Measurements from ENCODE around the gene RBM5.
"Not testable (repeated sequence)": the region's sequence is repeated elsewhere in the genome, so short reads cannot be mapped to it uniquely, and the experiment has no call there.

The RBM5 gene

GRCh38 chr3:50068134-50068533 lies 20.6 kb upstream of the RBM5 start:
- H3K9me3 ChIP-seq (ENCODE audit: severe bottlenecking), result no peaks in the 10 kb centered on the region
- H3K4me3 ChIP-seq (ENCODE audit: severe bottlenecking), result no peak overlapping the region
- no peak for DNase-seq (ENCODE audit: low spot score)
- peak; percentile 12; the same call in 1 of the 3 replicates for ATAC-seq (ENCODE audit: low read depth)
- H3K4me1 ChIP-seq (ENCODE audit: insufficient read depth, poor library complexity, severe bottlenecking), result no peaks in the 10 kb centered on the region
- TF ChIP-seq, protein P1, sequence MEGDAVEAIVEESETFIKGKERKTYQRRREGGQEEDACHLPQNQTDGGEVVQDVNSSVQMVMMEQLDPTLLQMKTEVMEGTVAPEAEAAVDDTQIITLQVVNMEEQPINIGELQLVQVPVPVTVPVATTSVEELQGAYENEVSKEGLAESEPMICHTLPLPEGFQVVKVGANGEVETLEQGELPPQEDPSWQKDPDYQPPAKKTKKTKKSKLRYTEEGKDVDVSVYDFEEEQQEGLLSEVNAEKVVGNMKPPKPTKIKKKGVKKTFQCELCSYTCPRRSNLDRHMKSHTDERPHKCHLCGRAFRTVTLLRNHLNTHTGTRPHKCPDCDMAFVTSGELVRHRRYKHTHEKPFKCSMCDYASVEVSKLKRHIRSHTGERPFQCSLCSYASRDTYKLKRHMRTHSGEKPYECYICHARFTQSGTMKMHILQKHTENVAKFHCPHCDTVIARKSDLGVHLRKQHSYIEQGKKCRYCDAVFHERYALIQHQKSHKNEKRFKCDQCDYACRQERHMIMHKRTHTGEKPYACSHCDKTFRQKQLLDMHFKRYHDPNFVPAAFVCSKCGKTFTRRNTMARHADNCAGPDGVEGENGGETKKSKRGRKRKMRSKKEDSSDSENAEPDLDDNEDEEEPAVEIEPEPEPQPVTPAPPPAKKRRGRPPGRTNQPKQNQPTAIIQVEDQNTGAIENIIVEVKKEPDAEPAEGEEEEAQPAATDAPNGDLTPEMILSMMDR (IDR thresholded peaks at IDR 0.05; ENCODE audit: poor library complexity, severe bottlenecking), result no peak
- peaks cover 88% of the 10 kb centered on the region for H3K36me3 ChIP-seq (ENCODE audit: low read depth)
- no peaks in the 10 kb centered on the region for H3K27me3 ChIP-seq (ENCODE audit: insufficient read depth, poor library complexity, severe bottlenecking)
- no peak overlapping the region for H3K27ac ChIP-seq (ENCODE audit: poor library complexity, severe bottlenecking)

DNA sequence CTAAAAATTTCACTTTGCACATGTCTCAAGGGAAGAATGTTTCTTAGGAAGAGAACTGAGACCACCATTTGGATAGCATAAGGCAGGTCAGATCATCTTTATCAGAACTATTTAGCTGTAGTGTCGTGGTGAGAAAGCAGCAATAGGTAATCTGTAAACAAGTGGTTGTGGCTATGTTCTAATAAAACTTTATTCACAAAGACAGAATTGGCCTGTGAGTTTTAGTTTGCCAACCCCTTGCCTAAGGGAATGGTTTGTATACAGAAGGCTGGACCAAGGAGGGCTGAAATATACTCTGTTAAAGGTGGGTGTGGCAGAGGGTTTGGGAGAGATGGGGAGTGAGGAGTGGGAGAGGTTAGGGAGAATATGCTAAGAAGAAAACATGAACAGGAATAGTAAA lies 10.6 kb upstream of the RBM5 start:
- Histone ChIP-seq H3K4me1 (ENCODE audit: insufficient read depth, poor library complexity, severe bottlenecking) (no peaks in the 10 kb centered on the region), H3K27me3 (ENCODE audit: insufficient read depth, poor library complexity, severe bottlenecking) (no peaks in the 10 kb centered on the region), H3K4me3 (ENCODE audit: severe bottlenecking) (no peak overlapping the region), H3K27ac (ENCODE audit: poor library complexity, severe bottlenecking) (no peak overlapping the region), H3K9me3 (ENCODE audit: severe bottlenecking) (no peaks in the 10 kb centered on the region), H3K36me3 (ENCODE audit: low read depth) (peaks cover 26% of the 10 kb centered on the region)
- DNase-seq (ENCODE audit: low spot score), result no peak
- TF ChIP-seq, protein P1 (IDR thresholded peaks at IDR 0.05; ENCODE audit: poor library complexity, severe bottlenecking), result no peak
- ATAC-seq (ENCODE audit: low read depth), result no peak

DNA sequence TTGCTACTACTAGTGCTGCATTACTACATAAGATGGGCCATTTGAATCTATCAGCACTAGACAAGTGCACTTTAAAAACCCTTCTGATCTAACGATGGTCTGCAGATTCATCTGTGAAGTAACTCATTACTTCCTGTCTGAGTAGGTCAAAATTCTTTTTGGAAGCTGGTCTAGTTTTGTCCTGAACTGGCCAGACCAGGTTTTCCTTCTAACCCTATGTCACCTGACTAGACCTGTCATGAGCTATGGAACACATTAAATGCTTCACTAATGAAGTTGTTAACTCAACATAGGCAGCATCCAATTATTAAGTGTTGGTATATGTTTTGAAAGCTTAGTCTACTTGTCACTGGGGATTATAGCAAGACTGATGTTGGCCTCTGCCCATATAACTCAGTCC lies 10.1 kb upstream of the RBM5 start:
- Histone ChIP-seq H3K27ac (ENCODE audit: poor library complexity, severe bottlenecking) (no peak overlapping the region), H3K4me3 (ENCODE audit: severe bottlenecking) (no peak overlapping the region), H3K36me3 (ENCODE audit: low read depth) (peaks cover 22% of the 10 kb centered on the region), H3K4me1 (ENCODE audit: insufficient read depth, poor library complexity, severe bottlenecking) (no peaks in the 10 kb centered on the region), H3K27me3 (ENCODE audit: insufficient read depth, poor library complexity, severe bottlenecking) (no peaks in the 10 kb centered on the region), H3K9me3 (ENCODE audit: severe bottlenecking) (no peaks in the 10 kb centered on the region)
- ATAC-seq (ENCODE audit: low read depth) (0 out of 3 replicates have a peak, but pooled peaks have one; percentile 23), DNase-seq (ENCODE audit: low spot score) (no peak)
- TF ChIP-seq, protein P1 (IDR thresholded peaks at IDR 0.05; ENCODE audit: poor library complexity, severe bottlenecking), result no peak

- H3K36me3 ChIP-seq (ENCODE audit: low read depth); H3K27me3 ChIP-seq (ENCODE audit: insufficient read depth, poor library complexity, severe bottlenecking); H3K4me1 ChIP-seq (ENCODE audit: insufficient read depth, poor library complexity, severe bottlenecking); H3K4me3 ChIP-seq (ENCODE audit: severe bottlenecking); DNase-seq (ENCODE audit: low spot score); ATAC-seq (ENCODE audit: low read depth); H3K27ac ChIP-seq (ENCODE audit: poor library complexity, severe bottlenecking); H3K9me3 ChIP-seq (ENCODE audit: severe bottlenecking): not testable (repeated sequence)
Measured at GRCh38 chr3:50084951-50085350, 3.8 kb upstream of the RBM5 start.

DNA sequence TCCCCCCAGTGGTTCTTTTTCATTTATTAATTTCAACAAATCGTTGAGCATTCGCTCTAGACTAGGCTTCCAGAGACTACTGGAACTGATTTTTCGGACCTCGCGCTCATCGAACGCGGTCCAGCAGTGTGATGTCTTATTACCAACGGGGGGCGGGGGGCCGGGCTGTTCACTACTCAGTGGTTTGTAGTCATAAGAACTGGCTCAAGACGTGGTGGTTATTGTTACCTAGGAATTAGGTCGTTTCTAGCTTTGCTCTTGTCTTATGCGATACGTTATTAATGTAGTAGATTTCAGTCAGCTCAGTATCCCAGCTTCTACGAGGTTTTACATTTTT lies 858 bp downstream of the RBM5 start:
- ATAC-seq (ENCODE audit: low read depth), result peak; percentile 19
- Histone ChIP-seq H3K4me3 (ENCODE audit: severe bottlenecking) (peak overlapping the region; percentile 78), H3K4me1 (ENCODE audit: insufficient read depth, poor library complexity, severe bottlenecking) (peaks cover 5% of the 10 kb centered on the region), H3K36me3 (ENCODE audit: low read depth) (peaks cover 48% of the 10 kb centered on the region), H3K9me3 (ENCODE audit: severe bottlenecking) (no peaks in the 10 kb centered on the region), H3K27me3 (ENCODE audit: insufficient read depth, poor library complexity, severe bottlenecking) (no peaks in the 10 kb centered on the region), H3K27ac (ENCODE audit: poor library complexity, severe bottlenecking) (peak overlapping the region; percentile 68)
- TF ChIP-seq, protein P1 (IDR thresholded peaks at IDR 0.05; ENCODE audit: poor library complexity, severe bottlenecking), result no peak
- DNase-seq (ENCODE audit: low spot score), result no peak
